Lung (tissue), 16 donors: ENCODE results near the gene GRK7. TPM values are rescaled to one million over a fixed set of nuclear protein-coding genes. Genes with fewer than 3 reads are reported as not detected.

Source experiments
- ATAC-seq: fragments of 200-7000 bp; cut with Tn5 transposase; one replicate; pipeline ENCODE4 v1.9.1; 2020; ENCODE audit warnings: moderate number of reproducible peaks; ENCODE audit not compliant: insufficient read depth, low FRiP score
- DNase-seq, 3 donors: peaks; one replicate each; pipeline ENCODE4 v3.0.0-alpha.2; 2013 to 2017
- H3K27ac ChIP-seq, 2 donors: one replicate each; pipeline ENCODE4 v1.5.1; 2013; ENCODE audit warnings: mild to moderate bottlenecking in 2 of 2, moderate library complexity in 2 of 2, control low read depth in 1 of 2, inconsistent platforms in 1 of 2, low read depth in 1 of 2, low read length in 1 of 2
- H3K27me3 ChIP-seq, 3 donors: one replicate each; pipeline ENCODE4 v1.5.1; 2013; ENCODE audit warnings: low read length in 2 of 3; ENCODE audit not compliant: control insufficient read depth in 3 of 3, insufficient read depth in 3 of 3
- H3K36me3 ChIP-seq, 4 donors: one replicate each; pipeline ENCODE4 v1.5.1; 2013; ENCODE audit warnings: low read length in 4 of 4, mild to moderate bottlenecking in 1 of 4, moderate library complexity in 1 of 4; ENCODE audit not compliant: control insufficient read depth in 4 of 4, insufficient read depth in 4 of 4
- H3K4me1 ChIP-seq, 5 donors: one replicate each; pipeline ENCODE4 v1.5.1; 2013; ENCODE audit warnings: low read length in 5 of 5, mild to moderate bottlenecking in 2 of 5, moderate library complexity in 1 of 5; ENCODE audit not compliant: control insufficient read depth in 5 of 5, insufficient read depth in 5 of 5
- H3K4me3 ChIP-seq: one replicate; pipeline ENCODE4 v1.5.1; 2013; ENCODE audit warnings: mild to moderate bottlenecking, control low read depth, moderate library complexity
- H3K9ac ChIP-seq, 2 donors: one replicate each; pipeline ENCODE4 v1.5.1; 2013; ENCODE audit warnings: low read length in 2 of 2, control low read depth in 1 of 2; ENCODE audit not compliant: insufficient read depth in 1 of 2
- H3K9me3 ChIP-seq, 4 donors: one replicate each; pipeline ENCODE4 v1.5.1; 2013; ENCODE audit warnings: low read length in 3 of 4, mild to moderate bottlenecking in 1 of 4, moderate library complexity in 1 of 4; ENCODE audit not compliant: control insufficient read depth in 4 of 4, insufficient read depth in 3 of 4
- CTCF ChIP-seq: IDR thresholded peaks from 2 replicates; pipeline ENCODE4 v1.5.1; 2012; ENCODE audit warnings: mild to moderate bottlenecking; ENCODE audit errors: control extremely low read depth, extremely low read depth
- WGBS, 2 donors: extraction: QIAGEN DNeasy Blood & Tissue Kit; methylation state at CpG; one replicate each; pipeline ENCODE4 v1.1.7; 2013; 5-methylcytosine and 5-hydroxymethylcytosine counted together
- long read RNA-seq, 5 donors: transcript quantifications; one replicate each; lab custom pipeline, GENCODE V29; 2026
- polyA plus RNA-seq, 2 donors: library from polyadenylated mRNA; stranded (reverse); fragments of 200-250 nt; gene quantifications; one replicate each; pipeline ENCODE4 v1.2.1, GENCODE V29; 2013
- total RNA-seq, 2 donors: library from RNA; depleted of rRNA in 1 of 2; stranded (reverse); fragments of >200 nt in 1 of 2; gene quantifications; one replicate each; pipeline ENCODE4 v1.2.1, GENCODE V29; 2014 to 2021
- donor health status: control.
- donor health status: control.
- donor health status: Bipolar disorder and iron deficiency.
- donor health status: healthy.
- donor health status: DM: yes; HTN: yes; CAD: no.

Gene GRK7
- under 1 TPM; 0.06 to 0.12 TPM for total RNA-seq
- under 1 TPM in 1 of 2 donors, not detected in 1; 0.06 TPM for polyA plus RNA-seq
- long read RNA-seq, donor 1 = 0 reads
- long read RNA-seq, donor 2 = 0 reads
- long read RNA-seq, donor 3 = 0 reads
- long read RNA-seq, donor 4 = 0 reads
- long read RNA-seq, donor 5 = 0 reads

- H3K4me3 ChIP-seq = no peak within 1 kb of the TSS
- no peak for DNase-seq
- no peaks in the 10 kb centered on the region for H3K9me3 ChIP-seq
- WGBS, 2 donors = 84 to 96% methylated on average over 9 of the region's 9 CpGs
- no peak within 1 kb of the TSS for H3K9ac ChIP-seq
- no peak for ATAC-seq
- TF ChIP-seq CTCF = no peak
- H3K27ac ChIP-seq = no peak within 1 kb of the TSS
- no peaks in the 10 kb centered on the region for H3K36me3 ChIP-seq
- peaks cover 0 to 13% (median 4%) of the 10 kb centered on the region in 5 donors for H3K4me1 ChIP-seq
- H3K27me3 ChIP-seq = no peaks in the 10 kb centered on the region
Observed at GRCh38 chr3:141763088-141763750, at the start of gene GRK7. Gene GRK7 (plus strand): TSS chr3:141763408. CDS start chr3:141778285, 14,877 bp downstream.

- no peaks in the 10 kb centered on the region for H3K9me3 ChIP-seq
- H3K4me3 ChIP-seq = no peak overlapping the region
- no peak overlapping the region for H3K9ac ChIP-seq
- H3K4me1 ChIP-seq = peaks cover 0 to 7% (median under 1%) of the 10 kb centered on the region in 5 donors
- no peaks in the 10 kb centered on the region for H3K36me3 ChIP-seq
- 96 to 100% methylated on average over 1 of the region's 1 CpG for WGBS, 2 donors
- H3K27me3 ChIP-seq = no peaks in the 10 kb centered on the region
- no peak overlapping the region for H3K27ac ChIP-seq
- TF ChIP-seq CTCF = no peak
- DNase-seq = no peak
- no peak for ATAC-seq
Observed at GRCh38 chr3:141714671-141715070, 48.5 kb upstream of the GRK7 start.

GRCh38 chr3:141722081-141722480 is 41.1 kb upstream of the GRK7 start:
- no peak overlapping the region for H3K27ac ChIP-seq
- H3K9ac ChIP-seq = no peak overlapping the region
- H3K36me3 ChIP-seq = no peaks in the 10 kb centered on the region
- ATAC-seq (no peak), DNase-seq (no peak)
- 95 to 96% methylated on average over 2 of the region's 2 CpGs for WGBS, 2 donors
- H3K4me3 ChIP-seq = no peak overlapping the region
- no peaks in the 10 kb centered on the region for H3K4me1 ChIP-seq
- no peak for TF ChIP-seq CTCF
- no peaks in the 10 kb centered on the region for H3K9me3 ChIP-seq
- no peaks in the 10 kb centered on the region for H3K27me3 ChIP-seq
